Fibroblast of the conjunctiva (primary cell): Measurements from ENCODE around the gene SIGLEC6.
"Not testable (repeated sequence)": the region's sequence is repeated elsewhere in the genome, so short reads cannot be mapped to it uniquely, and the experiment has no call there.

ENCODE experiments used
- DNase-seq: peaks from one replicate; pipeline ENCODE4 v3.0.0-alpha.2; 2010; ENCODE audit warnings: low read depth

SIGLEC6 gene

GRCh38 chr19:51508059-51508733 lies 23.3 kb downstream of the SIGLEC6 start:
- no peak for DNase-seq

- no peak for DNase-seq
These were observed 23.8 kb downstream of the SIGLEC6 start for GRCh38 chr19:51507640-51508058.

DNA sequence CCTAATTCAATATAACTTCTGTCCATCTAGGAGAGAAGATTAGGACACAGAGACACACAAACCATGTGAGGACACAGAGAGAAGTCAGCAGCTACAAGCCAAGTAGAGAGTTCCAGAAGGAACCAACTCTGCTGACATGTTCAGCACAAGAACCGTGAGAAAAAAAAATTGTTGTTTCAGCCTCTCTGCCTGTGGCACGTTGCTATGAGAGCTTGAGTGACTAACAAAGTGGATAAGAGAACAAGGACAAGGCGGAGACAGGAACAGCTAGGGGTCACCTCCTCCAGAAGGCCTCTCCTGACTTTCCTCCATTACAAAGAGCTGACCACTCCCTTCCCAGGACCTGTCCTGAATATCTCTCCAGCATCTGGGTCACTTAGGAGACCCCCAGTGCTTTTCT lies 24.3 kb downstream of the SIGLEC6 start:
- DNase-seq: no peak

GRCh38 chr19:51505904-51506303 lies 25.6 kb downstream of the SIGLEC6 start:
- DNase-seq: no peak

- DNase-seq: no peak
These were observed 27.6 kb downstream of the SIGLEC6 start for GRCh38 chr19:51503896-51504295.

GRCh38 chr19:51503286-51503817 lies 28.1 kb downstream of the SIGLEC6 start:
- no peak for DNase-seq

- no peak for DNase-seq
These were observed 29.7 kb downstream of the SIGLEC6 start, which contains the start of gene SIGLEC12 for GRCh38 chr19:51501594-51502263. SIGLEC12 (minus strand) TSS chr19:51501800; CDS start chr19:51501733, 67 bp downstream.

DNA sequence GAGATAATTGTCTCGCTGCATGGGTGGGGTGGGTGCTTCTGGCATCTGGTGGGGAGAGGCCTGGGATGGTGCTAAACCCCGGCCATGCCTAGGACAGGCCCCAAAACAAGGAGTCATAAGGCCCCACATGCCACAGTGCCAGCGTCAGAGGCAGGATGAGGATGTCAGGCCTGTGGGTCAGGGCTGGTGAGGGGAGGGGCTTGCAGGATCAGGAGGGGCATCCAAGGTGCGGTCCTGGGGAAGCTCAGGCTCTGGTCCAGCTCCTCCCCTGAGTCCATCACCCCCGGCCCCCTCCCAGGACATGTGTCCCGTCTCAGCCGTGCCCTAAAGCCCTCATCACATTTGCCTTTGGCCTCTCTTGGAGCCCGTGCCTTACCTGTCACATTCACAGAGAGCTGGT lies 30.5 kb downstream of the SIGLEC6 start:
- DNase-seq: not testable (repeated sequence)

GRCh38 chr19:51497666-51498065 lies 33.8 kb downstream of the SIGLEC6 start:
- DNase-seq: no peak

DNA sequence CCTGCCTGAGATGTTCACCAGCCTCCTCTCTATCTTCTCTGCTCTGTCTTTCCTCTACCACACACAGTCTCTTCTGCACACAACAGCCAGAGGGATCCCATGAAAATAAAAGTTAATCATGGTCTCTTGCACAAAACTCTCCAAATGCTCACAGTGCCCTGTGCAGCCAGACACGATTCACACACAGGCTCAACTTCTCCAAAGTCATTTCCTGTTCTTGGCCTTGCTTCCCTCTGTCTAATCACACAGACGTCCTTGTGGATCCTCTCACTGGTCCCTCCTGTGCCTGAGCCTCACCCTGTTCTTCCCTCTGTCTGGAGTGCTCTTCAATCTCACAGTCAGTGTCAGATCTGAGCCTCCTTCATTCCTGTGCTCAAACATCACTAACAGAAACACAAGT lies 37.7 kb downstream of the SIGLEC6 start:
- no peak for DNase-seq

GRCh38 chr19:51491586-51491985 lies 39.9 kb downstream of the SIGLEC6 start:
- DNase-seq: no peak

DNA sequence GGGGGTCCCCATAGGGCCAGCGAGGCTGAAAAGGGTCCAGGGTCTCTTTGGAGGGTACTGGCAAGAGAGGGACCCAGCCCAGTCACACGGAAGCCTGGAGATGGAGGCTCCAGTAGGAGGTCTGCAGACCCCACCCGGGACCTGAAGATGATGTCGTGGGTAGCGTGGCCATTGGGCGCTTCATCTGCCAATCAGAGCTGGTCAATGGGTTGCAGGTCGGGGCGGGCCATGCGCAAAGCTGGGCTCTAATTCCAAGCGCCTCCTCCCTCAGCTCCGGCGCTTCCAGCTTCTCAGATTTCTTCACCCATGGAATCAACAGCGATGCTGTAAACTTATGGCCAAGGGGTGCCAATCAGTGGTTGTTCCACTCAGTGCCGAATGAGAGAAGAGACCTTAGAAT lies 40.8 kb downstream of the SIGLEC6 start:
- no peak for DNase-seq

- no peak for DNase-seq
These were observed 42.4 kb downstream of the SIGLEC6 start for GRCh38 chr19:51489113-51489512.

GRCh38 chr19:51488491-51488890 lies 43.0 kb downstream of the SIGLEC6 start:
- DNase-seq: no peak

- DNase-seq: no peak
These were observed 45.4 kb downstream of the SIGLEC6 start for GRCh38 chr19:51485960-51486660.

DNA sequence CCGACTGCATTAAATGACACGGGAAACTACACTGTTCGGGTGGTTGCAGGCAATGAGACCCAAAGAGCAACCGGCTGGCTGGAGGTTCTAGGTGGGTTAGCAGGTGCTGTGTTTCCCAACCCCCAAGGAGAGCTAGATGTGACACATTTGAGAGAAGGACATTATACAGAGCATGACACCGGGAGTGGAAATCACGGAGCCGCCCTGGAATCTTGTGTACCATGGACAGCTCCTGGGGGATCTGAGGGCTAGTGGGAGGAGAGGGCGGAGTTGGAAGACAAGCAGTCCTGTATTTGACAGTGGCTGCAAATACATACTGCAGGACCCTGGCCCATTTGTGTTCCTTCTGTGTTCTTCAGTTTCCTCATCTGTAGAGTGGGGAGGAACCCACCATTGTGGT lies 50.9 kb downstream of the SIGLEC6 start:
- no peak for DNase-seq

GRCh38 chr19:51479531-51480331 lies 51.7 kb downstream of the SIGLEC6 start:
- no peak for DNase-seq

GRCh38 chr19:51478381-51479234 lies 52.9 kb downstream of the SIGLEC6 start, which contains the start of gene CEACAM18:
CEACAM18 (plus strand) TSS chr19:51478539.
- DNase-seq: no peak

DNA sequence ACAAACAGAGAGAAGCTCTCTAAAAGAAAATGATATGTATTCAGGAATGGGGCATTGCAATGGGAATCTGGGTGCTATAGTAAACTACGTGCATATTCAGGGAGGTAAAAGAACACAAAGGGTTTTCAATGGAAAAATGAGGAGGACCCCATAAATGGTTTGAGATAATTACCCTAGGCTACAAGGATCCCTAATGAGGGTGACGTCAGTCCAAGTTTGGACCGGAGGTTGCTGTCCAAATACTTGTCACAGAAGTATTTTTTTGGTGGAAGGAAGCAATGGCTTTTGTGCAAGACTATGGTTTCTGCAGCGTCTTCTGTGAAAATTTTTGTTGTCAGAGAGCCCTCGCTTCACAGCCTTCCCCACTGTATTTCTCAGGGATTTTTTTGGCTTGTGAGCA lies 54.1 kb downstream of the SIGLEC6 start:
- DNase-seq: no peak

GRCh38 chr19:51476164-51476563 lies 55.3 kb downstream of the SIGLEC6 start:
- DNase-seq: no peak
